Measurements from ENCODE around the gene TRAPPC8. TPM values are rescaled to one million over a fixed set of nuclear protein-coding genes. Genes with fewer than 3 reads are reported as not detected.
A peak's percentile ranks its signal among the peaks of the same experiment; 100 is the strongest.

Gene TRAPPC8
- total RNA-seq, 1 donor from 2014 or later, result 29.6 TPM

GRCh38 chr18:31980863-31981262, 37.9 kb upstream of the TRAPPC8 start:
- no peaks in the 10 kb centered on the region for H3K36me3 Mint-ChIP-seq (ENCODE audit: low read depth)
- TF ChIP-seq, protein P1, sequence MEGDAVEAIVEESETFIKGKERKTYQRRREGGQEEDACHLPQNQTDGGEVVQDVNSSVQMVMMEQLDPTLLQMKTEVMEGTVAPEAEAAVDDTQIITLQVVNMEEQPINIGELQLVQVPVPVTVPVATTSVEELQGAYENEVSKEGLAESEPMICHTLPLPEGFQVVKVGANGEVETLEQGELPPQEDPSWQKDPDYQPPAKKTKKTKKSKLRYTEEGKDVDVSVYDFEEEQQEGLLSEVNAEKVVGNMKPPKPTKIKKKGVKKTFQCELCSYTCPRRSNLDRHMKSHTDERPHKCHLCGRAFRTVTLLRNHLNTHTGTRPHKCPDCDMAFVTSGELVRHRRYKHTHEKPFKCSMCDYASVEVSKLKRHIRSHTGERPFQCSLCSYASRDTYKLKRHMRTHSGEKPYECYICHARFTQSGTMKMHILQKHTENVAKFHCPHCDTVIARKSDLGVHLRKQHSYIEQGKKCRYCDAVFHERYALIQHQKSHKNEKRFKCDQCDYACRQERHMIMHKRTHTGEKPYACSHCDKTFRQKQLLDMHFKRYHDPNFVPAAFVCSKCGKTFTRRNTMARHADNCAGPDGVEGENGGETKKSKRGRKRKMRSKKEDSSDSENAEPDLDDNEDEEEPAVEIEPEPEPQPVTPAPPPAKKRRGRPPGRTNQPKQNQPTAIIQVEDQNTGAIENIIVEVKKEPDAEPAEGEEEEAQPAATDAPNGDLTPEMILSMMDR (IDR thresholded peaks at IDR 0.05), result no peak

GRCh38 chr18:31979714-31980113, 36.8 kb upstream of the TRAPPC8 start:
- no peaks in the 10 kb centered on the region for H3K4me1 Mint-ChIP-seq (ENCODE audit: low read depth)
- H3K9me3 Mint-ChIP-seq (ENCODE audit: low read depth), result peaks cover 8% of the 10 kb centered on the region
- TF ChIP-seq, protein P1 (IDR thresholded peaks at IDR 0.05), result no peak
- peaks cover 2% of the 10 kb centered on the region for H3K27me3 Mint-ChIP-seq (ENCODE audit: low read depth)
- no peak for DNase-seq (ENCODE audit: low spot score)
- H3K36me3 Mint-ChIP-seq (ENCODE audit: low read depth), result no peaks in the 10 kb centered on the region
- no peak overlapping the region for H3K27ac Mint-ChIP-seq (ENCODE audit: unreplicated experiment)
- H3K4me3 Mint-ChIP-seq (ENCODE audit: unreplicated experiment), result no peak overlapping the region

More at GRCh38 chr18:31980863-31981262, 37.9 kb upstream of the TRAPPC8 start:
- Mint-ChIP-seq H3K4me3 (ENCODE audit: unreplicated experiment) (no peak overlapping the region), H3K27ac (ENCODE audit: unreplicated experiment) (no peak overlapping the region), H3K27me3 (ENCODE audit: low read depth) (peaks cover 2% of the 10 kb centered on the region), H3K9me3 (ENCODE audit: low read depth) (peaks cover 6% of the 10 kb centered on the region), H3K4me1 (ENCODE audit: low read depth) (no peaks in the 10 kb centered on the region)
- DNase-seq (ENCODE audit: low spot score), result no peak

GRCh38 chr18:31978616-31979015, 35.7 kb upstream of the TRAPPC8 start:
- no peak for DNase-seq (ENCODE audit: low spot score)
- Mint-ChIP-seq H3K27me3 (ENCODE audit: low read depth) (peaks cover 2% of the 10 kb centered on the region), H3K36me3 (ENCODE audit: low read depth) (no peaks in the 10 kb centered on the region), H3K9me3 (ENCODE audit: low read depth) (peaks cover 14% of the 10 kb centered on the region), H3K4me3 (ENCODE audit: unreplicated experiment) (no peak overlapping the region), H3K4me1 (ENCODE audit: low read depth) (no peaks in the 10 kb centered on the region), H3K27ac (ENCODE audit: unreplicated experiment) (no peak overlapping the region)
- TF ChIP-seq, protein P1 (IDR thresholded peaks at IDR 0.05), result no peak

- no peak for DNase-seq (ENCODE audit: low spot score)
- Mint-ChIP-seq H3K4me3 (ENCODE audit: unreplicated experiment) (peak overlapping the region; percentile 55), H3K27me3 (ENCODE audit: low read depth) (peaks cover 2% of the 10 kb centered on the region), H3K27ac (ENCODE audit: unreplicated experiment) (no peak overlapping the region), H3K4me1 (ENCODE audit: low read depth) (no peaks in the 10 kb centered on the region), H3K9me3 (ENCODE audit: low read depth) (peaks cover 14% of the 10 kb centered on the region), H3K36me3 (ENCODE audit: low read depth) (no peaks in the 10 kb centered on the region)
- TF ChIP-seq, protein P1 (IDR thresholded peaks at IDR 0.05), result peak; percentile 86
These were observed 34.4 kb upstream of the TRAPPC8 start for GRCh38 chr18:31977270-31977872.

- Mint-ChIP-seq H3K9me3 (ENCODE audit: low read depth) (peaks cover 14% of the 10 kb centered on the region), H3K27me3 (ENCODE audit: low read depth) (peaks cover 2% of the 10 kb centered on the region), H3K36me3 (ENCODE audit: low read depth) (no peaks in the 10 kb centered on the region), H3K4me1 (ENCODE audit: low read depth) (no peaks in the 10 kb centered on the region), H3K4me3 (ENCODE audit: unreplicated experiment) (no peak overlapping the region), H3K27ac (ENCODE audit: unreplicated experiment) (no peak overlapping the region)
- DNase-seq (ENCODE audit: low spot score), result no peak
- TF ChIP-seq, protein P1 (IDR thresholded peaks at IDR 0.05), result no peak
These were observed 33.3 kb upstream of the TRAPPC8 start for GRCh38 chr18:31976242-31976641.

Data from chondrocyte (in vitro differentiated cells).